Neuron (in vitro differentiated cells): Measurements from ENCODE around the gene PRLHR.
A peak's percentile ranks its signal among the peaks of the same experiment; 100 is the strongest.

Experiments
- H2AFZ ChIP-seq: one replicate; pipeline ENCODE4 v1.6.1; 2013; ENCODE audit warnings: low read depth, mild to moderate bottlenecking, inconsistent platforms, low read length, moderate library complexity
- H3K27me3 ChIP-seq: one replicate; pipeline ENCODE4 v1.6.1; 2013; ENCODE audit warnings: low read length; ENCODE audit not compliant: insufficient read depth
- H3K36me3 ChIP-seq: one replicate; pipeline ENCODE4 v1.6.1; 2013; ENCODE audit warnings: low read length; ENCODE audit not compliant: insufficient read depth
- H3K4me1 ChIP-seq: one replicate; pipeline ENCODE4 v1.6.1; 2013; ENCODE audit warnings: low read length; ENCODE audit not compliant: insufficient read depth
- H3K4me3 ChIP-seq: 2 replicates; pipeline ENCODE4 v1.5.1; 2013; ENCODE audit warnings: mild to moderate bottlenecking, low read length, moderate library complexity
- H3K9me3 ChIP-seq: one replicate; pipeline ENCODE4 v1.6.1; 2013; ENCODE audit warnings: low read length

Gene PRLHR

GRCh38 chr10:118583611-118584010 lies 11.8 kb downstream of the PRLHR start:
- Histone ChIP-seq H3K36me3 (no peaks in the 10 kb centered on the region), H3K4me1 (no peaks in the 10 kb centered on the region), H3K27me3 (peaks cover 11% of the 10 kb centered on the region), H3K4me3 (no peak overlapping the region), H2AFZ (no peak overlapping the region), H3K9me3 (no peaks in the 10 kb centered on the region)

- H3K27me3 ChIP-seq: peaks cover 11% of the 10 kb centered on the region
- H3K9me3 ChIP-seq: no peaks in the 10 kb centered on the region
- H2AFZ ChIP-seq: no peak overlapping the region
- no peak overlapping the region for H3K4me3 ChIP-seq
- no peaks in the 10 kb centered on the region for H3K36me3 ChIP-seq
- no peaks in the 10 kb centered on the region for H3K4me1 ChIP-seq
These were observed 12.9 kb downstream of the PRLHR start for GRCh38 chr10:118582511-118582910.

- Histone ChIP-seq H3K4me1 (no peaks in the 10 kb centered on the region), H3K27me3 (peaks cover 13% of the 10 kb centered on the region), H2AFZ (no peak overlapping the region), H3K36me3 (no peaks in the 10 kb centered on the region), H3K4me3 (no peak overlapping the region), H3K9me3 (no peaks in the 10 kb centered on the region)
These were observed 14.1 kb downstream of the PRLHR start for GRCh38 chr10:118581340-118581739.

- Histone ChIP-seq H3K4me3 (no peak overlapping the region), H3K9me3 (no peaks in the 10 kb centered on the region), H2AFZ (no peak overlapping the region)
These were observed 14.7 kb downstream of the PRLHR start for GRCh38 chr10:118580702-118581101.

DNA sequence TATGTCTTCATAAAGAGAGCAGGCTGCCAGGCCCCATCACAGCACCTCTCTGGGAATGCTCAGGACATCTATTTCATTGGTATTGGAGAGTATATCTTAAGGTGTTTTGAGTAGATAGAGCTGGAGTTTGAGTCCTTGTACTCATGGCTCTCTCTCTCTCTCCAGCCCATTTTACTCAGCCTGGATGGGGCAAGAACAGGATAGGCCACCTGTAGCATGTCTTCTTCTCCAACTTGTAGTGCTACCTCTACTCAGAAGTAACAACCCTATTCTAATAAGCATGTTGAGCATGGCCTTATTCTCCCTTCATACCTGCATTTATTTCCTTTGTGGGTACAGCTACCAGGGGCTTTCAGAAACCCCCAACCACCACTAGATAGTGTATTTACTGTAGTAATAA lies 21.9 kb downstream of the PRLHR start:
- peaks cover 10% of the 10 kb centered on the region for H3K4me1 ChIP-seq
- peaks cover 9% of the 10 kb centered on the region for H3K27me3 ChIP-seq
- H3K9me3 ChIP-seq: no peaks in the 10 kb centered on the region
- no peak overlapping the region for H3K4me3 ChIP-seq
- no peak overlapping the region for H2AFZ ChIP-seq
- H3K36me3 ChIP-seq: no peaks in the 10 kb centered on the region

More at GRCh38 chr10:118580702-118581101, 14.7 kb downstream of the PRLHR start:
- Histone ChIP-seq H3K36me3 (no peaks in the 10 kb centered on the region), H3K4me1 (no peaks in the 10 kb centered on the region), H3K27me3 (peaks cover 15% of the 10 kb centered on the region)

DNA sequence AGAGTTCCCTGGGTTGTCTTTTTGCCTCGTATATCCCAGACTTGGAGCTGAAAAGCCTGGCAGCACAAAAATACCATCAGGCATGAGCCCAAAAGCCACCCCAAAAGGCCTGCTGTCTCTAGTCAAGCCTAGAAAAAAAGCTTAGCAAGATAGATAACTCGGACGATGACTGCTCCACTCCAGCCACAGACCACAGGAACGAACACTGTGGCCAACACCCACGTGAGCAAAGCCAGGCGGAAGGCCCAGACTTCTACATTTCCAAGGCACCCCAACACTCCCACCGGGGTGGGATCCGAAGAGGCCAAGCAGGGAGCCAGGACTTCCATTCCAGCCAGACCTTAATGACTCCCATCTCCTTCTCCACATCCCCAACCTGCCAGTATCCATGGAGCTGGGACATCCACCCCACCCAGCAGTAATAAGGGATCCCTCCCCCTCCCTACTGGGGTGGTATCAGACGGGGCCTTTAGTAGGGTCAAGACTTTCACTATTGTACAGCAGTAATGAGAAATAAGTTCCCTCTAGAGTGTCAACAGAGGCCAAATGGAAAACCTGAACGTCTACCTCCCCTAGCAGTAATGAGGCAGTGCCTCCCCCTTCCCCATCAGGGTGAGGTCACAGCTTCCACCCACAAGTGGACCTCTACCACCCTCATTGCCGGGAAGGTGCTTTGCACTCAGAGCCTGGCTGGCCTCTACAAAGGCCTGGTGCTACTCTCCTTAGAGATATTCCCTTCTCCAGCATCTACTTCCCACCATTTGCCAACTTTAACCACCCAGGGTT lies 23.0 kb downstream of the PRLHR start:
- Histone ChIP-seq H3K9me3 (no peaks in the 10 kb centered on the region), H2AFZ (no peak overlapping the region), H3K36me3 (no peaks in the 10 kb centered on the region), H3K27me3 (peaks cover 3% of the 10 kb centered on the region), H3K4me1 (peaks cover 10% of the 10 kb centered on the region), H3K4me3 (no peak overlapping the region)

DNA sequence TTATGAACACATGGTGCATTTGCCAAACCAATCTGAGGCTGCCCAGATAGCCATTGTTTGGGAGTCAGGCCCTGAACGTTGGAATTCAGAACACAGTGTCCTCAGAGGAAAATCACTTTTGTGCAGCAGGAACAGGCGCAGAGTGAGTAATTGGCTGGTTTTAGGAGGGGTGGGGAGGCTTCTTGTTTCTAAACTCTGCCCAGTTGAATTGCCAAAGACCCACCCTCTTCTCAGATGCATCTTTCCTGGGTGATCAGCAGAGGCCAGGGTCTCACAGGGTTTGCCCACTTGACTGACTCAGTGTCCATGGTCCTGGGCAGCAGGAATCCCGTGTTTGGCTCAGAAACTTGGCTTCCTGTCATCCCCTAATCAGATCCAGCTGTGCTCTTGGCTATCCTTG lies 24.3 kb downstream of the PRLHR start:
- H3K36me3 ChIP-seq: no peaks in the 10 kb centered on the region
- no peaks in the 10 kb centered on the region for H3K27me3 ChIP-seq
- no peaks in the 10 kb centered on the region for H3K9me3 ChIP-seq
- peaks cover 10% of the 10 kb centered on the region for H3K4me1 ChIP-seq
- no peak overlapping the region for H2AFZ ChIP-seq
- no peak overlapping the region for H3K4me3 ChIP-seq

DNA sequence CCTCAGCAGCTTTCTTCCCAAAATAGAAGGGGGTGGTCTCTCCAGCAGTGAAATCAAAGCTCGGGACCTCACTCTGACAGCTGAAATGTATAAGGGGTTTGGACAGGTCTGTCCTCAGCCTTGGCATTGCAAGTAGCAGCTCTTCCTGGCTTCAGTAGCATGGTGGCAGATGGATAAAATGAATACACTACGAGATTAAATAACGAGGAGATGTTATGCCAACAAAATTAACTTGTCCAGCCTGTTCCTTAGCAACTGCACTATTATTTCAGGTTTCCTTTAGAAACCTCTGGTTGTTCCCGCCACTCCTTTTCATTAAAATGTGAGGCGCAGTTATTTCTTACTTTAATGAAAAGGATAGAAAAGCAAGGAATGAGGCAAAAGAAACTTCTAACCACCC lies 24.9 kb downstream of the PRLHR start:
- peaks cover 10% of the 10 kb centered on the region for H3K4me1 ChIP-seq
- no peaks in the 10 kb centered on the region for H3K27me3 ChIP-seq
- H3K36me3 ChIP-seq: no peaks in the 10 kb centered on the region
- H3K9me3 ChIP-seq: no peaks in the 10 kb centered on the region
- no peak overlapping the region for H3K4me3 ChIP-seq
- H2AFZ ChIP-seq: no peak overlapping the region

- H3K27me3 ChIP-seq: peaks cover 2% of the 10 kb centered on the region
- peaks cover 10% of the 10 kb centered on the region for H3K4me1 ChIP-seq
- H3K36me3 ChIP-seq: no peaks in the 10 kb centered on the region
- H2AFZ ChIP-seq: no peak overlapping the region
- no peaks in the 10 kb centered on the region for H3K9me3 ChIP-seq
- no peak overlapping the region for H3K4me3 ChIP-seq
These were observed 25.6 kb downstream of the PRLHR start for GRCh38 chr10:118569882-118570252.

GRCh38 chr10:118569241-118569881 lies 26.1 kb downstream of the PRLHR start:
- Histone ChIP-seq H3K36me3 (no peaks in the 10 kb centered on the region), H3K4me3 (no peak overlapping the region), H3K27me3 (peaks cover 5% of the 10 kb centered on the region), H3K9me3 (no peaks in the 10 kb centered on the region), H2AFZ (no peak overlapping the region), H3K4me1 (peaks cover 10% of the 10 kb centered on the region)

- Histone ChIP-seq H3K4me3 (peak overlapping the region; percentile 30), H3K4me1 (peaks cover 10% of the 10 kb centered on the region), H3K36me3 (no peaks in the 10 kb centered on the region), H3K9me3 (no peaks in the 10 kb centered on the region), H2AFZ (no peak overlapping the region), H3K27me3 (peaks cover 10% of the 10 kb centered on the region)
These were observed 27.1 kb downstream of the PRLHR start for GRCh38 chr10:118568327-118568848.

DNA sequence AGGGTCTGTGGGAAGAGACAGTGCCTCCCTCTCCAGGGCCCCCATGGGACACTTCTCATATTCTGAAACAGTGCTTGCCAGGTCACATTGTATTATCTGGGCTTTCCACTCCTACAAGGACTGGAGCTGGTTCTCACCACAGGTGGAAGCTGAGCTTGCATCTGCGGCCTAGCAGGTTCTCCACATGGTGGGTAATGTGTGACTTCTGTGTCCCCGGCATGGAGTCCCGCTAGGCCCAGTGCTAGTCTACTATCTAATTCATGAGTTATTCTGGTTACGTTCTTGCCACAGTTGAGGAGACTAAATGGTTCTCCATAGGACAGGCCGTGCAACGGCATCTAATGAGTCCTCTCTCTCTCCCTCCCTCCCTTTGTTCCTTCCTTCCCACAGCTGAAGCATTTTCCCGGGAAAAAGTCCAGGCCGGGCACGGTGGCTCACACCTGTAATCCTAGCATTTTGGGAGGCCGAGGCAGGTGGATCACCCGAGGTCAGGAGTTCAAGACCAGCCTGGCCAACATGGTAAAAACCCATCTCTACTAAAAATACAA lies 27.7 kb downstream of the PRLHR start:
- Histone ChIP-seq H3K36me3 (no peaks in the 10 kb centered on the region), H3K4me3 (no peak overlapping the region), H3K9me3 (no peaks in the 10 kb centered on the region), H3K27me3 (peaks cover 10% of the 10 kb centered on the region), H2AFZ (no peak overlapping the region), H3K4me1 (peaks cover 10% of the 10 kb centered on the region)

- peaks cover 10% of the 10 kb centered on the region for H3K4me1 ChIP-seq
- H3K27me3 ChIP-seq: peaks cover 10% of the 10 kb centered on the region
- H2AFZ ChIP-seq: no peak overlapping the region
- H3K36me3 ChIP-seq: no peaks in the 10 kb centered on the region
- H3K4me3 ChIP-seq: no peak overlapping the region
- H3K9me3 ChIP-seq: no peaks in the 10 kb centered on the region
These were observed 28.5 kb downstream of the PRLHR start for GRCh38 chr10:118566911-118567310.
